Measurements from ENCODE around the gene KCNN2.

- no peak for TF ChIP-seq JUND (IDR thresholded peaks at IDR 0.05; ENCODE audit: borderline replicate concordance, low read depth, low read length)
- TF ChIP-seq JUND (tag; IDR thresholded peaks at IDR 0.05; ENCODE audit: borderline replicate concordance, low read depth, low read length), result no peak
- no peak for TF ChIP-seq CHD4 (IDR thresholded peaks at IDR 0.05; ENCODE audit: insufficient read depth, insufficient replicate concordance, low read depth, low read length, poor library complexity, severe bottlenecking)
- TF ChIP-seq EZH2 (IDR thresholded peaks at IDR 0.05; ENCODE audit: borderline replicate concordance, low read depth, low read length), result no peak
- no peak for TF ChIP-seq ZNF311 (CRISPR knock-in tag; IDR thresholded peaks at IDR 0.05)
- no peak for TF ChIP-seq TSHZ1 (CRISPR knock-in tag; IDR thresholded peaks at IDR 0.05)
- TF ChIP-seq CBX8 (IDR thresholded peaks at IDR 0.05; ENCODE audit: borderline replicate concordance, extremely low read depth, low read depth, low read length, poor library complexity, severe bottlenecking), result no peak
- TF ChIP-seq E2F6 (IDR thresholded peaks at IDR 0.05; ENCODE audit: borderline replicate concordance in 1 of 2, extremely low read depth in 1 of 2, insufficient read depth in 1 of 2, insufficient read length in 1 of 2, low read depth in 1 of 2, low read length in 1 of 2, poor library complexity in 1 of 2, severe bottlenecking in 1 of 2), result no peak
- no peak for TF ChIP-seq AFF4 (CRISPR knock-in tag; IDR thresholded peaks at IDR 0.05)
- no peak for TF ChIP-seq ZNF174 (CRISPR knock-in tag; IDR thresholded peaks at IDR 0.05)
These were observed 49.6 kb downstream of the KCNN2 start for GRCh38 chr5:114411380-114411931.

Measured in K562 (cell line).